ENCODE results near the gene VWA2.

- TF ChIP-seq GATA2 (IDR thresholded peaks at IDR 0.05; ENCODE audit: low read depth, low read length), result no peak
- TF ChIP-seq GATA3 (IDR thresholded peaks at IDR 0.05; ENCODE audit: low read depth, low read length), result no peak
These were observed 68.7 kb downstream of the VWA2 start for GRCh38 chr10:114307731-114308130.

Data from SH-SY5Y (cell line).